Frontal cortex (tissue), 1 donor: ENCODE results near the gene MAEL. TPM values are rescaled to one million over a fixed set of nuclear protein-coding genes. Genes with fewer than 3 reads are reported as not detected.

Source experiments
- small RNA-seq: library from RNA; depleted of rRNA; stranded (forward); fragments of <200 nt; gene quantifications from one replicate; pipeline ENCODE3, GENCODE V24; 2014
- total RNA-seq: library from RNA; depleted of rRNA; stranded (reverse); fragments of >200 nt; gene quantifications from one replicate; pipeline ENCODE4 v1.2.3, GENCODE V29; 2014

MAEL gene
- total RNA-seq, 1 donor from 2014 or later, result 1.2 TPM

Small RNA genes within 50 kb of the gene (small RNA-seq; reads per million reads assigned to genes)
- 0.18 reads per million for gene RNA5SP65

Other genes starting within 250 kb of the MAEL start
- gene POGK, start 149.8 kb upstream of the MAEL start, total RNA-seq, result 62.4 TPM
- gene TADA1, start 113.0 kb upstream of the MAEL start, total RNA-seq, result 66.9 TPM
- 22.8 TPM for gene ILDR2, start 13.7 kb upstream of the MAEL start, total RNA-seq
- gene GPA33, start 101.1 kb downstream of the MAEL start, total RNA-seq, result not detected
- 0.41 TPM for gene STYXL2, start 104.8 kb downstream of the MAEL start, total RNA-seq
- 19.2 TPM for gene POU2F1, start 231.6 kb downstream of the MAEL start, total RNA-seq